H9 (cell line): Measurements from ENCODE around the gene PPCDC. TPM values are rescaled to one million over a fixed set of nuclear protein-coding genes. Genes with fewer than 3 reads are reported as not detected.

Experiments used
- DNase-seq: peaks from one replicate; pipeline ENCODE4 v3.0.0-alpha.2; 2017
- H2AFZ ChIP-seq: one replicate; pipeline ENCODE4 v1.6.1; 2013; ENCODE audit warnings: mild to moderate bottlenecking, low read length, control low read depth, moderate library complexity
- H2AK5ac ChIP-seq: 2 replicates; pipeline ENCODE4 v1.6.1; 2013; ENCODE audit warnings: low read length, control low read depth, mixed read lengths; ENCODE audit not compliant: insufficient read length
- H2BK120ac ChIP-seq: one replicate; pipeline ENCODE4 v1.6.1; 2013; ENCODE audit warnings: low read depth, mild to moderate bottlenecking, low read length, control low read depth, inconsistent platforms; ENCODE audit not compliant: poor library complexity, severe bottlenecking
- H2BK12ac ChIP-seq: 2 replicates; pipeline ENCODE4 v1.6.1; 2013; ENCODE audit warnings: low read length, control low read depth, mixed read lengths, low read depth; ENCODE audit not compliant: insufficient read length
- H2BK15ac ChIP-seq: 2 replicates; pipeline ENCODE4 v1.6.1; 2013; ENCODE audit warnings: low read depth, low read length, control low read depth
- H2BK20ac ChIP-seq: one replicate; pipeline ENCODE4 v1.6.1; 2013; ENCODE audit warnings: low read depth, mild to moderate bottlenecking, low read length, control low read depth, inconsistent platforms; ENCODE audit not compliant: poor library complexity, severe bottlenecking
- H2BK5ac ChIP-seq: 2 replicates; pipeline ENCODE4 v1.6.1; 2013; ENCODE audit warnings: low read length, control low read depth, mixed read lengths; ENCODE audit not compliant: insufficient read length
- H3K14ac ChIP-seq: 2 replicates; pipeline ENCODE4 v1.6.1; 2013; ENCODE audit warnings: low read length, control low read depth; ENCODE audit not compliant: insufficient read depth
- H3K18ac ChIP-seq: 2 replicates; pipeline ENCODE4 v1.6.1; 2013; ENCODE audit warnings: low read depth, mild to moderate bottlenecking, mixed read lengths, low read length, control low read depth; ENCODE audit not compliant: insufficient read length
- H3K23ac ChIP-seq: 2 replicates; pipeline ENCODE4 v1.6.1; 2013; ENCODE audit warnings: low read length, control low read depth, mixed read lengths, low read depth; ENCODE audit not compliant: insufficient read length
- H3K23me2 ChIP-seq: 2 replicates; pipeline ENCODE4 v1.6.1; 2013; ENCODE audit warnings: low read depth, mild to moderate bottlenecking, mixed read lengths, low read length, control low read depth; ENCODE audit not compliant: insufficient read length, poor library complexity, severe bottlenecking
- H3K27ac ChIP-seq: 2 replicates; pipeline ENCODE4 v1.5.1; 2013; ENCODE audit warnings: low read length, control low read depth, mixed read lengths, low read depth; ENCODE audit not compliant: insufficient read length
- H3K27me3 ChIP-seq: 2 replicates; pipeline ENCODE4 v1.6.1; 2013; ENCODE audit warnings: low read length, control low read depth, inconsistent platforms; ENCODE audit not compliant: insufficient read depth
- H3K4ac ChIP-seq: 2 replicates; pipeline ENCODE4 v1.6.1; 2013; ENCODE audit warnings: low read depth, mild to moderate bottlenecking, control low read depth, inconsistent platforms, low read length, moderate library complexity
- H3K4me1 ChIP-seq: 2 replicates; pipeline ENCODE4 v1.6.1; 2013; ENCODE audit warnings: low read length, control low read depth, inconsistent platforms; ENCODE audit not compliant: insufficient read depth
- H3K4me2 ChIP-seq: 2 replicates; pipeline ENCODE4 v1.6.1; 2013; ENCODE audit warnings: low read length, control low read depth, mixed read lengths; ENCODE audit not compliant: insufficient read length, insufficient read depth
- H3K56ac ChIP-seq: 2 replicates; pipeline ENCODE4 v1.6.1; 2013; ENCODE audit warnings: low read depth, mild to moderate bottlenecking, mixed read lengths, low read length, control low read depth; ENCODE audit not compliant: insufficient read length
- H3K79me1 ChIP-seq: 2 replicates; pipeline ENCODE4 v1.6.1; 2013; ENCODE audit warnings: low read depth, mild to moderate bottlenecking, moderate library complexity, low read length, control low read depth, inconsistent platforms; ENCODE audit not compliant: insufficient read depth, poor library complexity, severe bottlenecking
- H3K79me2 ChIP-seq: 2 replicates; pipeline ENCODE4 v1.6.1; 2013; ENCODE audit warnings: low read length, control low read depth, inconsistent platforms; ENCODE audit not compliant: insufficient read depth
- H3K9ac ChIP-seq: 2 replicates; pipeline ENCODE4 v1.6.1; 2013; ENCODE audit warnings: low read length, control low read depth, mixed read lengths; ENCODE audit not compliant: insufficient read length; ENCODE audit errors: extremely low read depth
- H3K9me3 ChIP-seq: one replicate; pipeline ENCODE4 v1.6.1; 2013; ENCODE audit warnings: low read depth, low read length, inconsistent platforms; ENCODE audit not compliant: control insufficient read depth
- H3T11ph ChIP-seq: one replicate; pipeline ENCODE4 v1.6.1; 2013; ENCODE audit warnings: mild to moderate bottlenecking, low read length, control low read depth, inconsistent platforms
- H4K20me1 ChIP-seq: one replicate; pipeline ENCODE4 v1.6.1; 2013; ENCODE audit not compliant: control insufficient read depth, insufficient read length, insufficient read depth
- H4K5ac ChIP-seq: 2 replicates; pipeline ENCODE4 v1.6.1; 2013; ENCODE audit warnings: low read depth, mild to moderate bottlenecking, mixed read lengths, low read length, control low read depth; ENCODE audit not compliant: insufficient read length
- H4K8ac ChIP-seq: replicated peaks from 2 replicates; pipeline ENCODE4 v1.6.1; 2013; ENCODE audit warnings: low read length, control low read depth, mixed read lengths, low read depth; ENCODE audit not compliant: insufficient read length
- H4K91ac ChIP-seq: 2 replicates; pipeline ENCODE4 v1.6.1; 2013; ENCODE audit warnings: low read depth, mild to moderate bottlenecking, moderate library complexity, mixed read lengths, low read length, control low read depth; ENCODE audit not compliant: insufficient read length
- H3K27ac Mint-ChIP-seq, 3 experiments: 2 replicates in 2 of 3; 3 replicates in 1 of 3; pipeline ENCODE4 v1.8.0; 2020 to 2021; ENCODE audit warnings: mixed read lengths in 3 of 3, mild to moderate bottlenecking in 1 of 3, moderate library complexity in 1 of 3
- H3K27me3 Mint-ChIP-seq: 2 replicates; pipeline ENCODE4 v1.8.0; 2021; ENCODE audit warnings: low read depth, mild to moderate bottlenecking, moderate library complexity, mixed read lengths
- H3K36me3 Mint-ChIP-seq, 3 experiments: 2 replicates in 2 of 3; 3 replicates in 1 of 3; pipeline ENCODE4 v1.8.0; 2020 to 2021; ENCODE audit warnings: low read depth in 3 of 3, mixed read lengths in 3 of 3; ENCODE audit not compliant: insufficient read depth in 1 of 3
- H3K4me1 Mint-ChIP-seq, 2 experiments: 2 replicates each; pipeline ENCODE4 v1.8.0; 2020; ENCODE audit warnings: mixed read lengths in 2 of 2
- H3K4me3 Mint-ChIP-seq, 2 experiments: 2 replicates in 1 of 2; 3 replicates in 1 of 2; pipeline ENCODE4 v1.8.0; 2020 to 2021; ENCODE audit warnings: mild to moderate bottlenecking in 2 of 2, mixed read lengths in 2 of 2, moderate library complexity in 1 of 2
- H3K9me3 Mint-ChIP-seq, 2 experiments: 2 replicates in 1 of 2; 3 replicates in 1 of 2; pipeline ENCODE4 v1.8.0; 2020; ENCODE audit warnings: mild to moderate bottlenecking in 2 of 2, mixed read lengths in 2 of 2, moderate library complexity in 1 of 2
- whole genome bisulfite sequencing: extraction: QIAGEN DNeasy Blood & Tissue Kit; methylation state at CpG from one replicate; pipeline ENCODE4 v1.1.7; 2013; ENCODE audit warnings: missing lambda C conversion rate, low lambda C conversion rate, mixed read lengths; ENCODE audit not compliant: insufficient read length; ENCODE audit errors: extremely low coverage; 5-methylcytosine and 5-hydroxymethylcytosine counted together
- total RNA-seq: library from RNA; stranded (reverse); gene quantifications from 2 replicates; pipeline ENCODE4 v1.2.1, GENCODE V29; 2021
- TF ChIP-seq, protein P1 (sequence below): fragments of 200-600 bp; sonication (generic); conservative IDR thresholded peaks from 3 replicates; pipeline ENCODE4 v1.8.0; 2021; ENCODE audit warnings: antibody characterized with exemption, mild to moderate bottlenecking

Gene PPCDC
- total RNA-seq, 1 experiment from 2014 or later, result 17.6 TPM

DNA sequence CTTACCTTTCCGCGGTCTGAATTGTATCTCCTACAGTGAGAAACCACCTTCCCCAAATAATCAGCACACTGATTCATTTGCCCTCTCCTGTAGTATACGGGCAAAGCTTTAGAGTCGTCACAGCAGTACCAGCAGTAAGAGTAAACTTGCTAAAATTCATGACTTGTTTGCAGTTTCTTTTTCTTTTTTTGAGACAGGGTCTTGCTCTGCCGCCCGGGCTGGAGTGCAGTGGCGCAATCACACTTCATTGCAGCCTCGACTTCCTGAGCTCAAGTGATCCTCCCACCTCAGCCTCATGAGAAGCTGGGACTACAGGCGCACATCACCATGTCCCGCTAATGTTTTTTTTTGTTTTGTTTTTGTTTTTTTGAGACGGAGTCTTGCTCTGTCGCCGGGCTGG lies 16.2 kb upstream of the PPCDC start:
- Histone ChIP-seq H3K4me2 (no peak overlapping the region), H3K18ac (no peak overlapping the region), H3K56ac (no peak overlapping the region), H3K9me3 (no peaks in the 10 kb centered on the region), H2AFZ (no peak overlapping the region), H3T11ph (no peak overlapping the region), H4K91ac (no peak overlapping the region), H3K4ac (no peak overlapping the region), H3K9ac (no peak overlapping the region), H3K79me1 (no peaks in the 10 kb centered on the region), H3K14ac (no peak overlapping the region), H2BK12ac (no peak overlapping the region), H3K27ac (no peak overlapping the region), H3K79me2 (no peaks in the 10 kb centered on the region), H2BK120ac (no peak overlapping the region), H3K23me2 (no peaks in the 10 kb centered on the region), H4K5ac (no peak overlapping the region), H2AK5ac (no peak overlapping the region), H2BK15ac (no peak overlapping the region), H4K20me1 (no peaks in the 10 kb centered on the region), H3K23ac (no peak overlapping the region), H4K8ac (no peak overlapping the region), H3K4me1 (no peaks in the 10 kb centered on the region), H3K27me3 (no peaks in the 10 kb centered on the region), H2BK20ac (no peak overlapping the region), H2BK5ac (no peak overlapping the region)
- H3K36me3 Mint-ChIP-seq, result peaks cover 5 to 25% (median 18%) of the 10 kb centered on the region in 3 experiments; a peak in 5 of 7 replicates
- no CpG with 5 or more reads among the region's 13 CpGs for WGBS
- no peak for DNase-seq
- peak overlapping the region in 2 of 3 experiments; percentile 12 to 62; a peak in 3 of 7 replicates for H3K27ac Mint-ChIP-seq
- TF ChIP-seq, protein P1, sequence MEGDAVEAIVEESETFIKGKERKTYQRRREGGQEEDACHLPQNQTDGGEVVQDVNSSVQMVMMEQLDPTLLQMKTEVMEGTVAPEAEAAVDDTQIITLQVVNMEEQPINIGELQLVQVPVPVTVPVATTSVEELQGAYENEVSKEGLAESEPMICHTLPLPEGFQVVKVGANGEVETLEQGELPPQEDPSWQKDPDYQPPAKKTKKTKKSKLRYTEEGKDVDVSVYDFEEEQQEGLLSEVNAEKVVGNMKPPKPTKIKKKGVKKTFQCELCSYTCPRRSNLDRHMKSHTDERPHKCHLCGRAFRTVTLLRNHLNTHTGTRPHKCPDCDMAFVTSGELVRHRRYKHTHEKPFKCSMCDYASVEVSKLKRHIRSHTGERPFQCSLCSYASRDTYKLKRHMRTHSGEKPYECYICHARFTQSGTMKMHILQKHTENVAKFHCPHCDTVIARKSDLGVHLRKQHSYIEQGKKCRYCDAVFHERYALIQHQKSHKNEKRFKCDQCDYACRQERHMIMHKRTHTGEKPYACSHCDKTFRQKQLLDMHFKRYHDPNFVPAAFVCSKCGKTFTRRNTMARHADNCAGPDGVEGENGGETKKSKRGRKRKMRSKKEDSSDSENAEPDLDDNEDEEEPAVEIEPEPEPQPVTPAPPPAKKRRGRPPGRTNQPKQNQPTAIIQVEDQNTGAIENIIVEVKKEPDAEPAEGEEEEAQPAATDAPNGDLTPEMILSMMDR, result no peak
- no peaks in the 10 kb centered on the region for H3K9me3 Mint-ChIP-seq
- no peak overlapping the region for H3K4me3 Mint-ChIP-seq
- no peaks in the 10 kb centered on the region for H3K27me3 Mint-ChIP-seq
- H3K4me1 Mint-ChIP-seq, result no peaks in the 10 kb centered on the region
